ENCODE data around the gene RTKN2.

RTKN2 gene

GRCh38 chr10:62249957-62250356 lies 18.7 kb downstream of the RTKN2 start:
- H3K79me1 ChIP-seq (replicated peaks; ENCODE audit: low read length, poor library complexity, severe bottlenecking) = peaks cover 6% of the 10 kb centered on the region
- no peak overlapping the region for H2BK15ac ChIP-seq (ENCODE audit: low read depth, poor library complexity, severe bottlenecking)
- no peak overlapping the region for H3K14ac ChIP-seq (ENCODE audit: low read length in 2 of 2)
- no peak for DNase-seq
- H4K8ac ChIP-seq (ENCODE audit: low read length) = no peak overlapping the region
- H3K4ac ChIP-seq (ENCODE audit: low read depth in 1 of 2, low read length in 2 of 2) = no peak overlapping the region
- H2AK5ac ChIP-seq (ENCODE audit: low read length, severe bottlenecking) = peak overlapping the region; percentile 1
- no peak overlapping the region for H3K27ac ChIP-seq (ENCODE audit: low read length, poor library complexity, severe bottlenecking)
- H2AFZ ChIP-seq (ENCODE audit: low read depth, low read length) = no peak overlapping the region
- H3K4me2 ChIP-seq (ENCODE audit: low read length, poor library complexity, severe bottlenecking) = no peak overlapping the region
- peaks cover 4% of the 10 kb centered on the region for H3K4me1 ChIP-seq (ENCODE audit: control insufficient read depth, insufficient read depth, low read depth, low read length)
- H3K9me3 ChIP-seq (ENCODE audit: control insufficient read depth, low read length) = no peaks in the 10 kb centered on the region
- WGBS = 93% methylated on average over 3 of the region's 3 CpGs
- no peak overlapping the region for H2BK5ac ChIP-seq (ENCODE audit: low read depth, low read length, poor library complexity, severe bottlenecking)
- no peak overlapping the region for H4K91ac ChIP-seq (ENCODE audit: low read length)
- H3K36me3 ChIP-seq (ENCODE audit: control insufficient read depth in 1 of 2, insufficient read depth in 2 of 2, low read depth in 1 of 2, low read length in 2 of 2) = no peaks in the 10 kb centered on the region
- H2BK12ac ChIP-seq (ENCODE audit: low read length in 2 of 2) = no peak overlapping the region
- no peak overlapping the region for H3K23ac ChIP-seq (ENCODE audit: low read length in 2 of 2)
- H3K9ac ChIP-seq (ENCODE audit: low read length) = no peak overlapping the region
- H2BK120ac ChIP-seq (ENCODE audit: low read depth, low read length) = no peak overlapping the region
- H3K18ac ChIP-seq (ENCODE audit: low read depth in 1 of 2, low read length in 2 of 2) = no peak overlapping the region
- H3K27me3 ChIP-seq (ENCODE audit: control insufficient read depth in 1 of 2, insufficient read depth in 1 of 2, low read length in 2 of 2) = no peaks in the 10 kb centered on the region
- no peak overlapping the region for H3K4me3 ChIP-seq (ENCODE audit: insufficient read depth in 1 of 2, low read depth in 1 of 2, low read length in 2 of 2)

- H3K4ac ChIP-seq (ENCODE audit: low read depth in 1 of 2, low read length in 2 of 2) = no peak overlapping the region
- no peak overlapping the region for H3K4me3 ChIP-seq (ENCODE audit: insufficient read depth in 1 of 2, low read depth in 1 of 2, low read length in 2 of 2)
- no peak overlapping the region for H2AFZ ChIP-seq (ENCODE audit: low read depth, low read length)
- H4K8ac ChIP-seq (ENCODE audit: low read length) = no peak overlapping the region
- no peak overlapping the region for H4K91ac ChIP-seq (ENCODE audit: low read length)
- peaks cover 4% of the 10 kb centered on the region for H3K4me1 ChIP-seq (ENCODE audit: control insufficient read depth, insufficient read depth, low read depth, low read length)
- no peak overlapping the region for H3K27ac ChIP-seq (ENCODE audit: low read length, poor library complexity, severe bottlenecking)
- H3K27me3 ChIP-seq (ENCODE audit: control insufficient read depth in 1 of 2, insufficient read depth in 1 of 2, low read length in 2 of 2) = no peaks in the 10 kb centered on the region
- WGBS = no CpG with 5 or more reads among the region's 1 CpG
- H3K36me3 ChIP-seq (ENCODE audit: control insufficient read depth in 1 of 2, insufficient read depth in 2 of 2, low read depth in 1 of 2, low read length in 2 of 2) = no peaks in the 10 kb centered on the region
- no peak overlapping the region for H2BK15ac ChIP-seq (ENCODE audit: low read depth, poor library complexity, severe bottlenecking)
- H2BK12ac ChIP-seq (ENCODE audit: low read length in 2 of 2) = no peak overlapping the region
- no peak for DNase-seq
- H3K79me1 ChIP-seq (replicated peaks; ENCODE audit: low read length, poor library complexity, severe bottlenecking) = peaks cover 2% of the 10 kb centered on the region
- H3K14ac ChIP-seq (ENCODE audit: low read length in 2 of 2) = no peak overlapping the region
- H2BK5ac ChIP-seq (ENCODE audit: low read depth, low read length, poor library complexity, severe bottlenecking) = no peak overlapping the region
- no peak overlapping the region for H3K18ac ChIP-seq (ENCODE audit: low read depth in 1 of 2, low read length in 2 of 2)
- H3K4me2 ChIP-seq (ENCODE audit: low read length, poor library complexity, severe bottlenecking) = no peak overlapping the region
- no peak overlapping the region for H2BK120ac ChIP-seq (ENCODE audit: low read depth, low read length)
- peak overlapping the region; percentile 86 for H3K9ac ChIP-seq (ENCODE audit: low read length)
- H2AK5ac ChIP-seq (ENCODE audit: low read length, severe bottlenecking) = no peak overlapping the region
- H3K9me3 ChIP-seq (ENCODE audit: control insufficient read depth, low read length) = no peaks in the 10 kb centered on the region
- no peak overlapping the region for H3K23ac ChIP-seq (ENCODE audit: low read length in 2 of 2)
Observed at GRCh38 chr10:62248465-62248864, 20.2 kb downstream of the RTKN2 start.

GRCh38 chr10:62244785-62245467 lies 23.7 kb downstream of the RTKN2 start:
- H3K18ac ChIP-seq (ENCODE audit: low read depth in 1 of 2, low read length in 2 of 2) = no peak overlapping the region
- H3K9me3 ChIP-seq (ENCODE audit: control insufficient read depth, low read length) = no peaks in the 10 kb centered on the region
- no peak overlapping the region for H2BK15ac ChIP-seq (ENCODE audit: low read depth, poor library complexity, severe bottlenecking)
- no peaks in the 10 kb centered on the region for H3K27me3 ChIP-seq (ENCODE audit: control insufficient read depth in 1 of 2, insufficient read depth in 1 of 2, low read length in 2 of 2)
- no peak overlapping the region for H2BK120ac ChIP-seq (ENCODE audit: low read depth, low read length)
- H2AK5ac ChIP-seq (ENCODE audit: low read length, severe bottlenecking) = no peak overlapping the region
- H3K4me1 ChIP-seq (ENCODE audit: control insufficient read depth, insufficient read depth, low read depth, low read length) = peaks cover 3% of the 10 kb centered on the region
- H3K4ac ChIP-seq (ENCODE audit: low read depth in 1 of 2, low read length in 2 of 2) = no peak overlapping the region
- H3K79me1 ChIP-seq (replicated peaks; ENCODE audit: low read length, poor library complexity, severe bottlenecking) = peaks cover 3% of the 10 kb centered on the region
- 86% methylated on average over 2 of the region's 5 CpGs for WGBS
- H4K91ac ChIP-seq (ENCODE audit: low read length) = no peak overlapping the region
- DNase-seq = peak; percentile 82
- no peak overlapping the region for H3K23ac ChIP-seq (ENCODE audit: low read length in 2 of 2)
- H4K8ac ChIP-seq (ENCODE audit: low read length) = no peak overlapping the region
- no peak overlapping the region for H2BK12ac ChIP-seq (ENCODE audit: low read length in 2 of 2)
- peak overlapping the region; percentile 74 for H3K27ac ChIP-seq (ENCODE audit: low read length, poor library complexity, severe bottlenecking)
- H3K14ac ChIP-seq (ENCODE audit: low read length in 2 of 2) = no peak overlapping the region
- H3K36me3 ChIP-seq (ENCODE audit: control insufficient read depth in 1 of 2, insufficient read depth in 2 of 2, low read depth in 1 of 2, low read length in 2 of 2) = no peaks in the 10 kb centered on the region
- H3K9ac ChIP-seq (ENCODE audit: low read length) = peak overlapping the region; percentile 86
- no peak overlapping the region for H3K4me2 ChIP-seq (ENCODE audit: low read length, poor library complexity, severe bottlenecking)
- peak overlapping the region in 1 of 2 experiments; percentile 81 for H3K4me3 ChIP-seq (ENCODE audit: insufficient read depth in 1 of 2, low read depth in 1 of 2, low read length in 2 of 2)
- no peak overlapping the region for H2BK5ac ChIP-seq (ENCODE audit: low read depth, low read length, poor library complexity, severe bottlenecking)
- no peak overlapping the region for H2AFZ ChIP-seq (ENCODE audit: low read depth, low read length)

- no CpG with 5 or more reads among the region's 3 CpGs for WGBS
- no peak overlapping the region for H4K91ac ChIP-seq (ENCODE audit: low read length)
Observed at GRCh38 chr10:62244088-62244487, 24.6 kb downstream of the RTKN2 start.

More at GRCh38 chr10:62244088-62244487, 24.6 kb downstream of the RTKN2 start:
- H3K4me2 ChIP-seq (ENCODE audit: low read length, poor library complexity, severe bottlenecking) = no peak overlapping the region
- H3K4me3 ChIP-seq (ENCODE audit: insufficient read depth in 1 of 2, low read depth in 1 of 2, low read length in 2 of 2) = peak overlapping the region in 1 of 2 experiments; percentile 81
- H3K27ac ChIP-seq (ENCODE audit: low read length, poor library complexity, severe bottlenecking) = peak overlapping the region; percentile 86
- no peak for DNase-seq
- no peaks in the 10 kb centered on the region for H3K27me3 ChIP-seq (ENCODE audit: control insufficient read depth in 1 of 2, insufficient read depth in 1 of 2, low read length in 2 of 2)
- H2BK120ac ChIP-seq (ENCODE audit: low read depth, low read length) = no peak overlapping the region
- no peaks in the 10 kb centered on the region for H3K9me3 ChIP-seq (ENCODE audit: control insufficient read depth, low read length)
- no peaks in the 10 kb centered on the region for H3K36me3 ChIP-seq (ENCODE audit: control insufficient read depth in 1 of 2, insufficient read depth in 2 of 2, low read depth in 1 of 2, low read length in 2 of 2)
- H3K9ac ChIP-seq (ENCODE audit: low read length) = peak overlapping the region; percentile 86
- no peak overlapping the region for H2BK12ac ChIP-seq (ENCODE audit: low read length in 2 of 2)
- no peak overlapping the region for H2BK15ac ChIP-seq (ENCODE audit: low read depth, poor library complexity, severe bottlenecking)
- no peak overlapping the region for H2AFZ ChIP-seq (ENCODE audit: low read depth, low read length)
- no peak overlapping the region for H3K14ac ChIP-seq (ENCODE audit: low read length in 2 of 2)
- H3K4me1 ChIP-seq (ENCODE audit: control insufficient read depth, insufficient read depth, low read depth, low read length) = peaks cover 3% of the 10 kb centered on the region
- H2AK5ac ChIP-seq (ENCODE audit: low read length, severe bottlenecking) = no peak overlapping the region
- H3K18ac ChIP-seq (ENCODE audit: low read depth in 1 of 2, low read length in 2 of 2) = no peak overlapping the region
- H3K4ac ChIP-seq (ENCODE audit: low read depth in 1 of 2, low read length in 2 of 2) = no peak overlapping the region
- peaks cover 2% of the 10 kb centered on the region for H3K79me1 ChIP-seq (replicated peaks; ENCODE audit: low read length, poor library complexity, severe bottlenecking)
- H2BK5ac ChIP-seq (ENCODE audit: low read depth, low read length, poor library complexity, severe bottlenecking) = no peak overlapping the region
- H4K8ac ChIP-seq (ENCODE audit: low read length) = no peak overlapping the region
- H3K23ac ChIP-seq (ENCODE audit: low read length in 2 of 2) = no peak overlapping the region
